SK-N-SH (cell line): ENCODE measurements around the gene EPHA10. TPM values are rescaled to one million over a fixed set of nuclear protein-coding genes. Genes with fewer than 3 reads are reported as not detected.

ENCODE experiments used
- CTCF ChIA-PET: fragments of 300-600, 350-600 bp; formaldehyde crosslinking; extraction: SDS; loops from one replicate; lab custom pipeline; 2021; lab: Yijun Ruan, JAX
- POLR2A ChIA-PET: fragments of 350-600 bp; sonication (Branson Sonifier 250); formaldehyde crosslinking; extraction: SDS; loops from one replicate; lab custom pipeline; 2020; ENCODE audit warnings: antibody characterized with exemption, inconsistent platforms; lab: Yijun Ruan, JAX
- DNase-seq: peaks from one replicate; pipeline ENCODE4 v3.0.0; 2012
- H2AFZ ChIP-seq: fragments of 200-600 bp; sonication (generic); 2 replicates; pipeline ENCODE4 v1.8.1; 2016; ENCODE audit warnings: antibody characterized with exemption, mild to moderate bottlenecking, low read depth
- H3F3A ChIP-seq: fragments of 200-600 bp; sonication (generic); replicated peaks from 2 replicates; pipeline ENCODE3; 2016; ENCODE audit warnings: antibody characterized with exemption, mild to moderate bottlenecking; ENCODE audit not compliant: insufficient read depth
- H3K27ac ChIP-seq, 2 experiments: fragments of 200-500 bp in 1 of 2; fragments of 200-600 bp in 1 of 2; sonication (Bioruptor generic) in 1 of 2; sonication (generic), shearing (Covaris generic) in 1 of 2; 2 replicates each; pipeline versions ENCODE4 v1.5.1 to v1.6.1; 2014 to 2016; ENCODE audit warnings: low read depth in 2 of 2, inconsistent platforms in 1 of 2, low read length in 1 of 2, mild to moderate bottlenecking in 1 of 2, mixed read lengths in 1 of 2
- H3K27me3 ChIP-seq: fragments of 200-600 bp; sonication (generic), shearing (Covaris generic); 2 replicates; pipeline ENCODE4 v1.6.1; 2016; ENCODE audit warnings: mixed run types; ENCODE audit not compliant: insufficient read depth
- H3K36me3 ChIP-seq, 2 experiments: fragments of 200-500 bp in 1 of 2; fragments of 200-600 bp in 1 of 2; sonication (Bioruptor generic) in 1 of 2; sonication (generic) in 1 of 2; replicated peaks in 1 of 2; 2 replicates each; pipeline versions ENCODE3 to v1.5.1; 2014 to 2016; ENCODE audit warnings: low read length in 1 of 2, mild to moderate bottlenecking in 1 of 2; ENCODE audit not compliant: insufficient read depth in 2 of 2, control insufficient read depth in 1 of 2
- H3K4me1 ChIP-seq, 2 experiments: fragments of 200-500 bp in 1 of 2; fragments of 200-600 bp in 1 of 2; sonication (Bioruptor generic) in 1 of 2; sonication (generic), shearing (Covaris generic) in 1 of 2; 2 replicates each; pipeline versions ENCODE4 v1.5.1 to v1.6.1; 2014 to 2016; ENCODE audit warnings: low read depth in 1 of 2, low read length in 1 of 2, mixed run types in 1 of 2; ENCODE audit not compliant: insufficient read depth in 2 of 2, control insufficient read depth in 1 of 2
- H3K4me2 ChIP-seq: fragments of 200-600 bp; sonication (generic), shearing (Covaris generic); 2 replicates; pipeline ENCODE4 v1.6.1; 2017; ENCODE audit warnings: mixed run types
- H3K4me3 ChIP-seq, 2 experiments: fragments of 200-500 bp in 1 of 2; fragments of 200-600 bp in 1 of 2; sonication (Bioruptor generic) in 1 of 2; sonication (generic), shearing (Covaris generic) in 1 of 2; 2 replicates each; pipeline versions ENCODE4 v1.5.1 to v1.8.1; 2014 to 2016; ENCODE audit warnings: low read depth in 2 of 2, inconsistent platforms in 1 of 2, low read length in 1 of 2, mild to moderate bottlenecking in 1 of 2, mixed read lengths in 1 of 2, moderate library complexity in 1 of 2
- H3K79me2 ChIP-seq: fragments of 200-600 bp; sonication (generic); 2 replicates; pipeline ENCODE4 v1.8.1; 2017; ENCODE audit warnings: mild to moderate bottlenecking; ENCODE audit not compliant: insufficient read depth
- H3K9ac ChIP-seq: fragments of 200-600 bp; sonication (generic); 2 replicates; pipeline ENCODE4 v1.6.1; 2017; ENCODE audit warnings: mixed run types
- H3K9me2 ChIP-seq: fragments of 200-600 bp; sonication (generic); 2 replicates; pipeline ENCODE4 v1.6.1; 2017; ENCODE audit warnings: mixed run types
- H3K9me3 ChIP-seq: fragments of 200-600 bp; sonication (generic); 2 replicates; pipeline ENCODE4 v1.6.1; 2017; ENCODE audit warnings: mixed run types, mild to moderate bottlenecking, moderate library complexity
- H4K20me1 ChIP-seq: fragments of 200-600 bp; sonication (generic); 2 replicates; pipeline ENCODE4 v1.6.1; 2017; ENCODE audit warnings: mild to moderate bottlenecking, mixed run types; ENCODE audit not compliant: insufficient read depth
- CHD2 ChIP-seq: fragments of 150-350 bp; IDR thresholded peaks from 2 replicates; pipeline ENCODE4 v1.6.1; 2018; ENCODE audit warnings: low read length; ENCODE audit not compliant: partially characterized antibody
- ELF1 ChIP-seq: IDR thresholded peaks from 2 replicates; pipeline ENCODE4 v1.4.0; 2012
- FOXJ3 ChIP-seq: sonication (generic); formaldehyde crosslinking; IDR thresholded peaks from 2 replicates; pipeline ENCODE4 v1.5.1; 2020; ENCODE audit warnings: mild to moderate bottlenecking, missing genetic modification reagents
- GABPA ChIP-seq: IDR thresholded peaks from 2 replicates; pipeline ENCODE4 v1.4.0; 2012; ENCODE audit warnings: low read depth, mild to moderate bottlenecking
- GATA2 ChIP-seq: sonication (generic); formaldehyde crosslinking; IDR thresholded peaks from 2 replicates; pipeline ENCODE4 v1.5.0; 2020; ENCODE audit warnings: mild to moderate bottlenecking, missing genetic modification reagents
- MXI1 ChIP-seq: IDR thresholded peaks from 2 replicates; pipeline ENCODE4 v1.6.1; 2012; ENCODE audit warnings: mild to moderate bottlenecking, low read depth, low read length, improper control_type of control experiment
- NFIC ChIP-seq: IDR thresholded peaks from 2 replicates; pipeline ENCODE4 v1.4.0; 2012; ENCODE audit warnings: borderline replicate concordance
- POLR2AphosphoS5 ChIP-seq: IDR thresholded peaks from 2 replicates; pipeline ENCODE4 v1.6.1; 2012; ENCODE audit warnings: low read depth, low read length
- SIN3A ChIP-seq: IDR thresholded peaks from 2 replicates; pipeline ENCODE4 v1.6.1; 2012; ENCODE audit warnings: low read depth, mild to moderate bottlenecking, low read length, moderate library complexity, borderline replicate concordance
- TAF1 ChIP-seq: IDR thresholded peaks from 2 replicates; pipeline ENCODE4 v1.6.1; 2012; ENCODE audit warnings: low read depth, mild to moderate bottlenecking, low read length, moderate library complexity, borderline replicate concordance
- TCF12 ChIP-seq: IDR thresholded peaks from 2 replicates; pipeline ENCODE4 v1.4.0; 2012
- WGBS: methylation state at CpG from one replicate; pipeline ENCODE4 v1.1.6; 2017; ENCODE audit warnings: low lambda C conversion rate; 5-methylcytosine and 5-hydroxymethylcytosine counted together
- polyA plus RNA-seq, 3 experiments: library from polyadenylated mRNA; depleted of rRNA; stranded (reverse); fragments of >200 nt; gene quantifications; 2 replicates each; pipeline ENCODE4 v1.2.3, GENCODE V29; 2012
- TF ChIP-seq, protein P1 (sequence below): IDR thresholded peaks from 2 replicates; pipeline ENCODE4 v1.4.0; 2012; ENCODE audit warnings: low read depth
- TF ChIP-seq, protein P2 (sequence below): IDR thresholded peaks from 2 replicates; pipeline ENCODE4 v1.4.0; 2012; ENCODE audit warnings: low read depth, borderline replicate concordance
- TF ChIP-seq, protein P3 (sequence below): IDR thresholded peaks from 2 replicates; pipeline ENCODE4 v1.4.0; 2012; ENCODE audit warnings: low read depth, borderline replicate concordance
- TF ChIP-seq, protein P4 (sequence below): fragments of 200-600 bp; sonication (generic); IDR thresholded peaks from 2 replicates; pipeline ENCODE4 v1.6.1; 2017; ENCODE audit warnings: antibody characterized with exemption, mild to moderate bottlenecking, moderate library complexity
- TF ChIP-seq, protein P5 (sequence below): IDR thresholded peaks from 2 replicates; pipeline ENCODE4 v1.6.1; 2012; ENCODE audit warnings: mild to moderate bottlenecking, low read depth, low read length, moderate library complexity

The EPHA10 gene
- polyA plus RNA-seq, 1 of the 3 experiments (the other 2 are of a cell fraction) = 0.05 TPM

DNA sequence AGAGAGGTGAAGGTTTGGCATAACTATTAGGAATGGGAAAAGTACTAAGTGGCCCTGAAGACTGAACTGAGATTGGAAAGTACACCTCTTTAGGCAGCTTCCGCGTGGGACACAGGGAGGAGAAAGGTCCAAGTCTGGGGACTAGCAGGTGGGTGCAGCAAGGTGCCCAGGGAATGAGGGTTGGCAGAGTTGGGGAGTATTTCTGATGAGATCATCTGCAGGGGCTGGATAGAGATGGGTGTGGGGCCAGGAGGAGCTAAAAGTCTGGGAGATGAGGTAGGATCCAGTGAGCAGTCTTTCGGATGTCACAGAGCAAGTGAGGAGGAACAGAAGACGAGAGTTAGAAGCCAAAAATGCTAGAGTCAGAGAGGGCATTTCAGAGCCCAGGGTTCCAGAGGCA lies 36.5 kb downstream of the EPHA10 start:
- 61% methylated on average over 4 of the region's 4 CpGs for WGBS
- no peaks in the 10 kb centered on the region for H3F3A ChIP-seq
- H3K4me1 ChIP-seq = peaks cover 0 to 3% of the 10 kb centered on the region in 2 experiments; a peak in 1 of 4 replicates
- H3K4me3 ChIP-seq = no peak overlapping the region
- H3K27me3 ChIP-seq = no peaks in the 10 kb centered on the region
- ChIA-PET CTCF (interaction anchor here (1.6 kb wide), 1 partner anchor 36 kb away, joined by 6 read pairs; the partner anchor contains the start of gene EPHA10), POLR2A (no interaction called here)
- H3K36me3 ChIP-seq = no peaks in the 10 kb centered on the region
- no peaks in the 10 kb centered on the region for H3K9me2 ChIP-seq
- no peak overlapping the region for H3K27ac ChIP-seq
- no peak overlapping the region for H2AFZ ChIP-seq
- no peak overlapping the region for H3K4me2 ChIP-seq
- no peaks in the 10 kb centered on the region for H4K20me1 ChIP-seq
- no peaks in the 10 kb centered on the region for H3K79me2 ChIP-seq
- no peak for DNase-seq
- no peak for TF ChIP-seq FOXJ3 (CRISPR knock-in tag)
- TF ChIP-seq, protein P1, sequence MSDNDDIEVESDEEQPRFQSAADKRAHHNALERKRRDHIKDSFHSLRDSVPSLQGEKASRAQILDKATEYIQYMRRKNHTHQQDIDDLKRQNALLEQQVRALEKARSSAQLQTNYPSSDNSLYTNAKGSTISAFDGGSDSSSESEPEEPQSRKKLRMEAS = no peak
- TF ChIP-seq TCF12 = no peak
- TF ChIP-seq GATA2 = no peak
- no peak for TF ChIP-seq GABPA
- TF ChIP-seq POLR2AphosphoS5 = no peak
- no peak for TF ChIP-seq SIN3A
- TF ChIP-seq, protein P2, sequence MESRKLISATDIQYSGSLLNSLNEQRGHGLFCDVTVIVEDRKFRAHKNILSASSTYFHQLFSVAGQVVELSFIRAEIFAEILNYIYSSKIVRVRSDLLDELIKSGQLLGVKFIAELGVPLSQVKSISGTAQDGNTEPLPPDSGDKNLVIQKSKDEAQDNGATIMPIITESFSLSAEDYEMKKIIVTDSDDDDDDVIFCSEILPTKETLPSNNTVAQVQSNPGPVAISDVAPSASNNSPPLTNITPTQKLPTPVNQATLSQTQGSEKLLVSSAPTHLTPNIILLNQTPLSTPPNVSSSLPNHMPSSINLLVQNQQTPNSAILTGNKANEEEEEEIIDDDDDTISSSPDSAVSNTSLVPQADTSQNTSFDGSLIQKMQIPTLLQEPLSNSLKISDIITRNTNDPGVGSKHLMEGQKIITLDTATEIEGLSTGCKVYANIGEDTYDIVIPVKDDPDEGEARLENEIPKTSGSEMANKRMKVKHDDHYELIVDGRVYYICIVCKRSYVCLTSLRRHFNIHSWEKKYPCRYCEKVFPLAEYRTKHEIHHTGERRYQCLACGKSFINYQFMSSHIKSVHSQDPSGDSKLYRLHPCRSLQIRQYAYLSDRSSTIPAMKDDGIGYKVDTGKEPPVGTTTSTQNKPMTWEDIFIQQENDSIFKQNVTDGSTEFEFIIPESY = no peak
- TF ChIP-seq TAF1 = no peak
- TF ChIP-seq, protein P3, sequence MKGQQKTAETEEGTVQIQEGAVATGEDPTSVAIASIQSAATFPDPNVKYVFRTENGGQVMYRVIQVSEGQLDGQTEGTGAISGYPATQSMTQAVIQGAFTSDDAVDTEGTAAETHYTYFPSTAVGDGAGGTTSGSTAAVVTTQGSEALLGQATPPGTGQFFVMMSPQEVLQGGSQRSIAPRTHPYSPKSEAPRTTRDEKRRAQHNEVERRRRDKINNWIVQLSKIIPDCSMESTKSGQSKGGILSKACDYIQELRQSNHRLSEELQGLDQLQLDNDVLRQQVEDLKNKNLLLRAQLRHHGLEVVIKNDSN = no peak
- TF ChIP-seq, protein P4, sequence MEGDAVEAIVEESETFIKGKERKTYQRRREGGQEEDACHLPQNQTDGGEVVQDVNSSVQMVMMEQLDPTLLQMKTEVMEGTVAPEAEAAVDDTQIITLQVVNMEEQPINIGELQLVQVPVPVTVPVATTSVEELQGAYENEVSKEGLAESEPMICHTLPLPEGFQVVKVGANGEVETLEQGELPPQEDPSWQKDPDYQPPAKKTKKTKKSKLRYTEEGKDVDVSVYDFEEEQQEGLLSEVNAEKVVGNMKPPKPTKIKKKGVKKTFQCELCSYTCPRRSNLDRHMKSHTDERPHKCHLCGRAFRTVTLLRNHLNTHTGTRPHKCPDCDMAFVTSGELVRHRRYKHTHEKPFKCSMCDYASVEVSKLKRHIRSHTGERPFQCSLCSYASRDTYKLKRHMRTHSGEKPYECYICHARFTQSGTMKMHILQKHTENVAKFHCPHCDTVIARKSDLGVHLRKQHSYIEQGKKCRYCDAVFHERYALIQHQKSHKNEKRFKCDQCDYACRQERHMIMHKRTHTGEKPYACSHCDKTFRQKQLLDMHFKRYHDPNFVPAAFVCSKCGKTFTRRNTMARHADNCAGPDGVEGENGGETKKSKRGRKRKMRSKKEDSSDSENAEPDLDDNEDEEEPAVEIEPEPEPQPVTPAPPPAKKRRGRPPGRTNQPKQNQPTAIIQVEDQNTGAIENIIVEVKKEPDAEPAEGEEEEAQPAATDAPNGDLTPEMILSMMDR = no peak
- TF ChIP-seq ELF1 = no peak
- TF ChIP-seq MXI1 = no peak
- no peak for TF ChIP-seq NFIC
- TF ChIP-seq, protein P5, sequence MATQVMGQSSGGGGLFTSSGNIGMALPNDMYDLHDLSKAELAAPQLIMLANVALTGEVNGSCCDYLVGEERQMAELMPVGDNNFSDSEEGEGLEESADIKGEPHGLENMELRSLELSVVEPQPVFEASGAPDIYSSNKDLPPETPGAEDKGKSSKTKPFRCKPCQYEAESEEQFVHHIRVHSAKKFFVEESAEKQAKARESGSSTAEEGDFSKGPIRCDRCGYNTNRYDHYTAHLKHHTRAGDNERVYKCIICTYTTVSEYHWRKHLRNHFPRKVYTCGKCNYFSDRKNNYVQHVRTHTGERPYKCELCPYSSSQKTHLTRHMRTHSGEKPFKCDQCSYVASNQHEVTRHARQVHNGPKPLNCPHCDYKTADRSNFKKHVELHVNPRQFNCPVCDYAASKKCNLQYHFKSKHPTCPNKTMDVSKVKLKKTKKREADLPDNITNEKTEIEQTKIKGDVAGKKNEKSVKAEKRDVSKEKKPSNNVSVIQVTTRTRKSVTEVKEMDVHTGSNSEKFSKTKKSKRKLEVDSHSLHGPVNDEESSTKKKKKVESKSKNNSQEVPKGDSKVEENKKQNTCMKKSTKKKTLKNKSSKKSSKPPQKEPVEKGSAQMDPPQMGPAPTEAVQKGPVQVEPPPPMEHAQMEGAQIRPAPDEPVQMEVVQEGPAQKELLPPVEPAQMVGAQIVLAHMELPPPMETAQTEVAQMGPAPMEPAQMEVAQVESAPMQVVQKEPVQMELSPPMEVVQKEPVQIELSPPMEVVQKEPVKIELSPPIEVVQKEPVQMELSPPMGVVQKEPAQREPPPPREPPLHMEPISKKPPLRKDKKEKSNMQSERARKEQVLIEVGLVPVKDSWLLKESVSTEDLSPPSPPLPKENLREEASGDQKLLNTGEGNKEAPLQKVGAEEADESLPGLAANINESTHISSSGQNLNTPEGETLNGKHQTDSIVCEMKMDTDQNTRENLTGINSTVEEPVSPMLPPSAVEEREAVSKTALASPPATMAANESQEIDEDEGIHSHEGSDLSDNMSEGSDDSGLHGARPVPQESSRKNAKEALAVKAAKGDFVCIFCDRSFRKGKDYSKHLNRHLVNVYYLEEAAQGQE = no peak
- TF ChIP-seq CHD2 = no peak
- no peak overlapping the region for H3K9ac ChIP-seq
- H3K9me3 ChIP-seq = no peaks in the 10 kb centered on the region
